Peyer's patch (tissue), 4 donors: ENCODE results near the gene SASH3.

ENCODE experiments used
- CTCF ChIP-seq, 6 experiments: fragments of 450-650 bp in 4 of 6; fragments of 200-600 bp in 2 of 6; sonication (generic) in 1 of 6; IDR thresholded peaks; one replicate each; pipeline ENCODE4 v1.5.1; 2017 to 2019; ENCODE audit warnings: antibody characterized with exemption in 6 of 6, mild to moderate bottlenecking in 3 of 6, moderate library complexity in 1 of 6
- POLR2A ChIP-seq, 2 donors: fragments of 450-650 bp; IDR thresholded peaks; one replicate each; pipeline ENCODE4 v1.5.1; 2017; ENCODE audit warnings: antibody characterized with exemption in 2 of 2, mild to moderate bottlenecking in 2 of 2, moderate library complexity in 2 of 2

- TF ChIP-seq POLR2A (IDR thresholded peaks at IDR 0.05) (no peak), CTCF (IDR thresholded peaks at IDR 0.05) (peak in 1 of 6 experiments; percentile 16)
These were observed 20.1 kb upstream of the SASH3 start for GRCh38 chrX:129759576-129760061.
